WERI-Rb-1 (cell line): Measurements from ENCODE around the gene CASZ1.

ENCODE experiments used
- DNase-seq: peaks from one replicate; pipeline ENCODE4 v3.0.0-alpha.2; 2020
- H3K27ac ChIP-seq: fragments of 250-450 bp; sonication (Bioruptor Pico); 2 replicates; pipeline ENCODE4 v1.5.1; 2020; ENCODE audit warnings: mild to moderate bottlenecking, moderate library complexity
- H3K27me3 ChIP-seq: fragments of 250-450 bp; sonication (Bioruptor Pico); 2 replicates; pipeline ENCODE4 v1.5.1; 2021; ENCODE audit warnings: mild to moderate bottlenecking, low read depth, moderate library complexity; ENCODE audit not compliant: insufficient read depth, severe bottlenecking
- H3K36me3 ChIP-seq: fragments of 250-450 bp; sonication (Bioruptor Pico); 2 replicates; pipeline ENCODE4 v1.5.1; 2020; ENCODE audit warnings: mild to moderate bottlenecking, moderate library complexity
- H3K4me3 ChIP-seq: 2 replicates; pipeline ENCODE4 v1.5.1; 2011; ENCODE audit warnings: low read depth, mild to moderate bottlenecking, control low read depth, low read length
- H3K9me3 ChIP-seq: fragments of 250-450 bp; sonication (Bioruptor Pico); 2 replicates; pipeline ENCODE4 v1.5.1; 2021; ENCODE audit warnings: mild to moderate bottlenecking, moderate library complexity; ENCODE audit not compliant: severe bottlenecking
- CTCF ChIP-seq: IDR thresholded peaks from 2 replicates; pipeline ENCODE4 v1.5.1; 2011; ENCODE audit warnings: low read depth, mild to moderate bottlenecking, control low read depth, inconsistent platforms, low read length

CASZ1 gene

GRCh38 chr1:10651793-10652192, 144.7 kb downstream of the CASZ1 start:
- no peak for TF ChIP-seq CTCF
- no peaks in the 10 kb centered on the region for H3K27me3 ChIP-seq
- DNase-seq = no peak
- H3K36me3 ChIP-seq = peaks cover 77% of the 10 kb centered on the region
- H3K4me3 ChIP-seq = no peak overlapping the region
- H3K27ac ChIP-seq = no peak overlapping the region
- H3K9me3 ChIP-seq = no peaks in the 10 kb centered on the region

GRCh38 chr1:10651389-10651766, 145.1 kb downstream of the CASZ1 start:
- no peaks in the 10 kb centered on the region for H3K9me3 ChIP-seq
- no peak overlapping the region for H3K4me3 ChIP-seq
- TF ChIP-seq CTCF = no peak
- no peaks in the 10 kb centered on the region for H3K27me3 ChIP-seq
- H3K36me3 ChIP-seq = peaks cover 79% of the 10 kb centered on the region
- H3K27ac ChIP-seq = no peak overlapping the region
- DNase-seq = no peak

- Histone ChIP-seq H3K27ac (no peak overlapping the region), H3K4me3 (no peak overlapping the region), H3K27me3 (no peaks in the 10 kb centered on the region), H3K36me3 (peaks cover 79% of the 10 kb centered on the region), H3K9me3 (no peaks in the 10 kb centered on the region)
- TF ChIP-seq CTCF = no peak
- DNase-seq = no peak
Measured at GRCh38 chr1:10650556-10651388, 145.7 kb downstream of the CASZ1 start.

GRCh38 chr1:10649517-10650201, 146.8 kb downstream of the CASZ1 start:
- no peak for DNase-seq
- Histone ChIP-seq H3K27me3 (no peaks in the 10 kb centered on the region), H3K36me3 (peaks cover 81% of the 10 kb centered on the region), H3K27ac (no peak overlapping the region), H3K9me3 (no peaks in the 10 kb centered on the region), H3K4me3 (no peak overlapping the region)
- no peak for TF ChIP-seq CTCF

GRCh38 chr1:10648689-10649516, 147.5 kb downstream of the CASZ1 start:
- Histone ChIP-seq H3K36me3 (peaks cover 81% of the 10 kb centered on the region), H3K27me3 (no peaks in the 10 kb centered on the region), H3K4me3 (no peak overlapping the region), H3K9me3 (no peaks in the 10 kb centered on the region), H3K27ac (no peak overlapping the region)
- no peak for DNase-seq
- TF ChIP-seq CTCF = no peak
